Stimulated activated naive B cell treated with anti-CD40 and anti-IgM and Interleukin-4, amounts not matched to agents 10 μg/mL and 1 μg/mL and 100 μg/mL, for 72 hours (primary cell): ENCODE results near the gene RUNX1.
"Not testable (repeated sequence)": the region's sequence is repeated elsewhere in the genome, so short reads cannot be mapped to it uniquely, and the experiment has no call there.

Experiments used
- ATAC-seq, 2 donors: fragments of 150-1000 bp; cut with Tn5 transposase; replicated peaks; 2 replicates each; pipeline ENCODE4 v1.10.0; 2021; ENCODE audit warnings: moderate library complexity in 1 of 2
- DNase-seq: peaks from one replicate; pipeline ENCODE4 v3.0.0; 2021
- H3K27ac Mint-ChIP-seq: one replicate; pipeline ENCODE4 v1.8.0; 2022; ENCODE audit warnings: mild to moderate bottlenecking, mixed read lengths
- H3K27me3 Mint-ChIP-seq, 2 donors: one replicate each; pipeline ENCODE4 v1.8.0; 2022; ENCODE audit warnings: mixed read lengths in 2 of 2
- H3K36me3 Mint-ChIP-seq, 2 donors: one replicate each; pipeline ENCODE4 v1.8.0; 2022; ENCODE audit warnings: mixed read lengths in 2 of 2, mild to moderate bottlenecking in 1 of 2
- H3K4me1 Mint-ChIP-seq, 2 donors: one replicate each; pipeline ENCODE4 v1.8.0; 2022; ENCODE audit warnings: mixed read lengths in 2 of 2, mild to moderate bottlenecking in 1 of 2
- H3K4me3 Mint-ChIP-seq, 2 donors: one replicate each; pipeline ENCODE4 v1.8.0; 2022; ENCODE audit warnings: mild to moderate bottlenecking in 2 of 2, mixed read lengths in 2 of 2, moderate library complexity in 1 of 2
- H3K9me3 Mint-ChIP-seq, 2 donors: one replicate each; pipeline ENCODE4 v1.8.0; 2022; ENCODE audit warnings: mixed read lengths in 2 of 2, mild to moderate bottlenecking in 1 of 2

RUNX1 gene

DNA sequence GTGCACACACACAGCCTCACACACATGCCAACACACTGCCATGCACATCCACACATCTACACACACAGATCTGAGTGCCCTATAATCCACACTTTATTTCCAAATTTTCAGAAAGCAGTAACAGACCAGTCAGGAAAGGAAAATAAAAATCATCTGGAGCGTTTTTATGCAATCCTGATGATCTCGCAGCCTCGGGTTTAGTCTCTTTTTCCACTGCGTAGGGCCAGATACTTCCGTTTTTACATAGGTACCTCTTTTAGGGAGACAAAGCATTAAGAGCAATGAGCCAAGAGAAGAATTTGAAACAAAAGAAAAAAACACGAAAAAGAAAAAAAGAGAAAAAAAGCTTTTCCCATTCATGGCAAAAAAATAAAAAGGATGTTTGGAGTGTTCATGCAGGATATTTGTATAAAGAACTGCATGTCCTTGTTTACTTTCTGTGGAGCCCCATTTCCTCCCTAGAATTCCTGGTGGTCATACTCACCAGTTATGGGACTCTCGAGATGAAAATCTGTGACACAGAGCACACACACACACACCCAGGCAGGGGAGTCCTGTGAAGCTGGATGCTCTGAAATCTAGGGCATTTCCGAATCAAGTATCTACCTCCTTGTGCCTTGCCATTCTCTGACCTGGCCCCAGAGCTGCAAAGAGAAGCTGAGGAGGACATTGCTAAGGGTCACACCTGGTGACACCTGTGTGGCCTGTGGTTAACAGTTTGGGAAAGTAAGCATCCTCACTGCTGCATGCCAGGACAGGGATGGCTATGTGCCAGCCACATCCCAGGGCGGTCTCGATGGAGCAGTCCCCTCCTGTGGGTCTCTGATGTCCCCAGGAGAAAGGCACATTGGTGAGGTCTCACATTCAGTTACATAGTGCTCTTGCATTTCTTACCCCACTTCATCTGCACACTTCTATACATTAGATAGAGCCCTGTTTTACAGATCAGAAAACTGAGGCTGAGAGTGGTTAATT is 83.6 kb downstream of the RUNX1 start:
- Mint-ChIP-seq H3K27me3 (no peaks in the 10 kb centered on the region), H3K4me3 (peak overlapping the region; percentile 27 to 57), H3K27ac (peak overlapping the region; percentile 66), H3K4me1 (peaks cover 57 to 79% of the 10 kb centered on the region in 2 donors), H3K36me3 (peaks cover 54 to 74% of the 10 kb centered on the region in 2 donors), H3K9me3 (peaks cover 0 to 3% of the 10 kb centered on the region in 2 donors)
- ATAC-seq, result no peak
- no peak for DNase-seq

DNA sequence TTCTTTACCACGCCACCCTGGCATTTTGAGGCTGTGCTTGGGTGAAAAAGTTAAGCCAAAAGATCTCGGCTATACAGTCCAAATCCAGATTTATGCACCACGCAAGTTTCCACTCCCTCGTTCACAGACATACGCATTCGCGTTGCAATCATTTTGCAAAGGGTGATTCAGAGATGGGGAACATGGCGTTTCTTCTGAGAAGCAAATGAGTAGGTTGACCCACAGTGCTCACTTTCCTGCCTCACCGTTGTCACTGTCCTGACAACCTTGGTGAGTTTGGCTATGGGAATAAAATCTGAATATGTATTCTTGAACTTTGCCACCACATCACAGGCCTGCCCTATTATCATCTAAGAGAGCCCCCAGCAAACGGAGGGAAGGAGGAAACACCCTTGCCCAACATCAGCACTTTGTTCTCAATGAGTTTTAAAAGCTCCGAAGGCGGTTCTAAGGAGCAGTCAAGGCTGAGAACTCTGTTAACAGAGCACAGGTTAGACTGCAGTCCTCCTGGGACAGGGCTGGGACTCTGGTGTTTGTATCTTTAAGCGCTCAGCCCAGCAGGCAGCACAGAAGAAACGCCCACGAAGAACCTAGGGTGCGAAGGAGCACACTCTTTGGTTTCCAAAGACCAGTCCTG is 86.4 kb downstream of the RUNX1 start:
- H3K27me3 Mint-ChIP-seq, result no peaks in the 10 kb centered on the region
- H3K27ac Mint-ChIP-seq, result peak overlapping the region; percentile 31
- no peak for ATAC-seq
- no peak overlapping the region for H3K4me3 Mint-ChIP-seq
- no peak for DNase-seq
- peaks cover 3 to 7% of the 10 kb centered on the region in 2 donors for H3K9me3 Mint-ChIP-seq
- H3K4me1 Mint-ChIP-seq, result peaks cover 42 to 70% of the 10 kb centered on the region in 2 donors
- H3K36me3 Mint-ChIP-seq, result peaks cover 46 to 71% of the 10 kb centered on the region in 2 donors

DNA sequence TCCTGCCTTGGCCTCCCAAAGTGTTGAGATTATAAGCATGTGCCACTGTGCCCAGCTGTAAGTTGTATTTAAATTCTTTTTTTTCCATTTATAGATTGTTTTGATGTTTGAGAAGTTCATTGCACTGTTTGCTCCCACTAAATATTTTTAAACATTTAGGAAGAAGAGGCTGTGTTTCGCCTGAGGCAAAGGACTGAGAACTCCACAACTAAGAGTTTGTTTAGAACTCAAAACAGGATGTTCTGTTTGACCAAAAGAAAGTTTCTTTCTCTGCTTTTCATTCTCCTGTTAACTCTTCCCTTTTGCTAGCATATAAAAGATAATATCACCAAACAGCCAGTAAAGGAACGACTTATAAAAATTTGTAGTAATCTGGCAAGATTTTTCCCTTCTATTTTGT is 87.0 kb downstream of the RUNX1 start:
- H3K4me3 Mint-ChIP-seq, result no peak overlapping the region
- ATAC-seq (no peak), DNase-seq (no peak)
- H3K36me3 Mint-ChIP-seq, result peaks cover 43 to 67% of the 10 kb centered on the region in 2 donors
- peaks cover 37 to 67% of the 10 kb centered on the region in 2 donors for H3K4me1 Mint-ChIP-seq
- H3K27ac Mint-ChIP-seq, result no peak overlapping the region
- peaks cover 2 to 7% of the 10 kb centered on the region in 2 donors for H3K9me3 Mint-ChIP-seq
- H3K27me3 Mint-ChIP-seq, result no peaks in the 10 kb centered on the region

DNA sequence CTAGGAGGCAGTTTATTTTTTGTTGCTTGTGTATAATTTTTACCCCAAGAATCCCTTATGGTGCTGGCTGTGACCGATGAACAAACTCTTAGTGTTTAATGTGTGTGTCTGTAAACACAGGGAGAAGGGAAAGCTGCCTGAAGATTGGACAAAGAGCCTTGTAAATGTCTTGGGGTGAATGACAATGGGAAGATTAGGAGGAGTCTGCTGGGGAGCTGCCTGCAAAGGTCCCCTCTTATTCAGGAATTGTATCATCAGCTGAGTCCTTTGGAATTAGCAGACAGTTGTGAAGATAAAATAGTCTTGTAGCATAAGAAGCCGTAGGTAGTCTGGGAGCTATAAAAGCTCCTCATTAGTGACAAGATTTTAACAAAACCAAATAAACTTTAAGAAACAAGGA is 88.4 kb downstream of the RUNX1 start:
- Mint-ChIP-seq H3K4me3 (no peak overlapping the region), H3K27ac (peak overlapping the region; percentile 53)

DNA sequence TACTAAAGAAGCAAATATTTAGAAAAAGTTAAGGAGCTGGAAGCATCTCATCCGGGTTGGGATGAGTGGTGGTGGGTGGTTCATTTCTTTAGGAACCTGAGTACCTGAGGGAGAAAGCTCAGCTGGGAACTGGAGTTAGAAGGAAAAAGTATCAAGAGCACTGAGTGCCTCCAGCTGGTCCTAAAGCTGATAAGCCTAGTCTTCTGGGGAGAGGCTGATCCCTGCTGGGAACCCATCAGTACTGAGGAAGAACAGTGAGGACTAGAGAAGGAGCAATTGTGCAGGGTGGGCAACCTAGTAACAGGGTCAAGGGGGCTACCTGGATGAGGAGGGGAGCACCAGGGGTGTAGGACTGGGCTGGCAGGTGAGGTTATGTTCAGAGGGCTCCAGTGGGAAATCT is 89.5 kb downstream of the RUNX1 start:
- H3K36me3 Mint-ChIP-seq, result peaks cover 44 to 68% of the 10 kb centered on the region in 2 donors
- peaks cover 5 to 7% of the 10 kb centered on the region in 2 donors for H3K9me3 Mint-ChIP-seq
- peak overlapping the region; percentile 72 for H3K27ac Mint-ChIP-seq
- ATAC-seq, result no peak
- no peak overlapping the region for H3K4me3 Mint-ChIP-seq
- H3K27me3 Mint-ChIP-seq, result no peaks in the 10 kb centered on the region
- no peak for DNase-seq
- H3K4me1 Mint-ChIP-seq, result peaks cover 32 to 66% of the 10 kb centered on the region in 2 donors

More for the DNA sequence above, 88.4 kb downstream of the RUNX1 start:
- Mint-ChIP-seq H3K27me3 (no peaks in the 10 kb centered on the region), H3K36me3 (peaks cover 48 to 71% of the 10 kb centered on the region in 2 donors), H3K4me1 (peaks cover 40 to 70% of the 10 kb centered on the region in 2 donors), H3K9me3 (peaks cover 5 to 7% of the 10 kb centered on the region in 2 donors)
- no peak for ATAC-seq
- no peak for DNase-seq

DNA sequence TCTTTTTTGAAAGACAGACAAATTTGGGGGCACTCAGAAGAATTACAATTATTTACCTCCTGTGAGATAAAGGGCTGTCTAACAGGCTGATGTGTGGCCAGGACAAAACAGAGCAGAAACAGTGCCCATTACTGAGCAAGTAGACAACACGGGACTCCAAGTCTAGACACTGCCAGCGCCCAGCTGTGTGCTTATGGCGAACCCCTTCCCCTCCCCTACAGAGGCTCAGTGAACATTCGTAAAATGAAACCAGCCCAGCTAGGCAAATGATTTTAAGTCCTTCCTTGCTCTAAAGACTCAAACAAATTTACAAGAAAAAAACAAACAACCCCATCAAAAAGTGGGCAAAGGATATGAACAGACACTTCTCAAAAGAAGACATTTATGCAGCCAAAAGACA is 91.1 kb downstream of the RUNX1 start:
- DNase-seq (no peak), ATAC-seq (no peak)
- no peak overlapping the region for H3K27ac Mint-ChIP-seq
- H3K9me3 Mint-ChIP-seq, result peaks cover 5 to 7% of the 10 kb centered on the region in 2 donors
- no peak overlapping the region for H3K4me3 Mint-ChIP-seq
- H3K27me3 Mint-ChIP-seq, result no peaks in the 10 kb centered on the region
- peaks cover 26 to 67% of the 10 kb centered on the region in 2 donors for H3K4me1 Mint-ChIP-seq
- peaks cover 41 to 69% of the 10 kb centered on the region in 2 donors for H3K36me3 Mint-ChIP-seq

DNA sequence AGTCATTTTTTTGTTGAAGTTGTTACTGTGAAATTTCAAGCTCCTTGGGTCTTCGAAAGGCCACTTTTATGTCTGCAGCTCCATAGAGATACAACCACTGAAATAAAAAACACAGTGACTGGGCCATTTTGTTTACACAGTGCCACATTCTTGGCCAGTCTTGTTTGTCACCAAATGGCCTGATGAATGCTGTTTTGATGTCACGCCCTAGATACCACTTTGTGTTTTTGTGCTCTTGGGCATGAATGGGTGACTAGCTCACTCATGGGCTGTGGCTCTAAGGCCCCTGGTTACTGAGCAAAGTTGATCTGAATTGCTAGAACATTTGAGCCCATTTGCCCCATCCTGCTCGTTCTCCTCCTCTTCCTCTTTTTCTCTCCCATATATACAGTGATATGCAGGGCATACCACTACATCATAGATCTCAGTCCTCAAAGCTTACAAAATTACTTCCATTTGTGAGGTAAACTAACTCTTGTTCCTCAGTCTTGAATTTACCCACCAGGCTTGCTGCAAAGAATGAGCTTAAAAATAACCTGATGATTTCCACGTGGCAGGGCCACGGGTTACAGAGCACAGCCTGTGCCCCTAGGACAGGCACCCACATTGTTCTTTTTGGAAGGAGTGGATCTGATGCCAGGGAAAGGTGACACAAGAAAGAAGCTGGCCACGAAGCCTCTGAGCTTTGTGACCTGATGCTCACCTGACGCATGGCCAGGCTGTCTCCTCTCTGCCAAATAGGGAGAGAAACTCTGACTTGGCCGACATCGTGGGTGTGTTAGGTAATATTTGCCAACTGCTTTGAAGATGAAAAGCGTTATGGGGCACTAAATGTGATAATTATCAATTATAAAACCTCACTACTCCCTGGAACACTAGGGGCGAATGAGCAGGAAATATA is 92.4 kb downstream of the RUNX1 start:
- ATAC-seq, result no peak
- no peak for DNase-seq
- Mint-ChIP-seq H3K9me3 (peaks cover 5 to 7% of the 10 kb centered on the region in 2 donors), H3K27ac (no peak overlapping the region), H3K4me3 (no peak overlapping the region), H3K27me3 (no peaks in the 10 kb centered on the region), H3K4me1 (peaks cover 28 to 70% of the 10 kb centered on the region in 2 donors), H3K36me3 (peaks cover 42 to 69% of the 10 kb centered on the region in 2 donors)

DNA sequence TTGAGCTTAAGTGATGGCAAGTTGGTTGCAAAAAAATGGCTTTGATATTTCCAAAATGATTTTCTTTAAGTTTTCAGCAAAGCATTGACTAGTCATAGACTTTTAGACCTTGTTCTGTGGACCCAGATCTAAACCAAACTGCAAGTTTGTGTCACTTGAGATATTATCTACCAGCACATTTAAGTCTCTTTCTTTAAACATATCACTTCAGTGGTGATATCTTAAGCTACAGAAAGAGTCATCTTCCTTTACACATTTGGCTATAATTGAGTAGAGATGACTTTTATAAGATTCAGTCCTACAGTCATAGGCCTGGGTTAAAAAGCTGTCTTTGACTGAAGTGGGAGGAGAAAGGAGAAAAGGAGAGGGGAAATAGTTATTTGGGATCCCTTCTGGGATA is 95.2 kb downstream of the RUNX1 start:
- Mint-ChIP-seq H3K27ac (peak overlapping the region; percentile 65), H3K4me1 (peaks cover 15 to 56% of the 10 kb centered on the region in 2 donors), H3K4me3 (no peak overlapping the region), H3K27me3 (no peaks in the 10 kb centered on the region), H3K9me3 (peaks cover 0 to 3% of the 10 kb centered on the region in 2 donors), H3K36me3 (peaks cover 26 to 51% of the 10 kb centered on the region in 2 donors)
- DNase-seq (no peak), ATAC-seq (no peak)

DNA sequence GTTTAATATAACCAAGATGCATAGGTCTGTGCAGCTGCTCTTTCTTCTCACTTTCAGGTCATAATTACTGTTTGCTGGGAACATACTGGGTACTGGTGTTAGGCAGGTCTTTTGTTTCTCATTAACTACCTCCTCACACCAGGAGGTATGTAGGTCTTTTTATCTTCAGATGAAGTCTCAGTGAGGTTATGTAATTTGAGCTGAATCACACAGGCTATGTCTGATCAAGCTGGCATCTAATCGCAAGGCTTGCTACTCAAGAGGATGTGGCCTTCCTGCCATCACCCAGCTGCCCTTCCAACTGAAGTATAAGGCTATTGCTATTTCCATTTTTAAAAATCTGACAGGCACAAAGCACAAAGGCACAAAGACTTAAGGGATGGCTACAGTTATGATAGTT is 96.4 kb downstream of the RUNX1 start:
- ATAC-seq, result no peak
- H3K27me3 Mint-ChIP-seq, result no peaks in the 10 kb centered on the region
- H3K9me3 Mint-ChIP-seq, result peaks cover 0 to 3% of the 10 kb centered on the region in 2 donors
- no peak for DNase-seq
- peaks cover 14 to 61% of the 10 kb centered on the region in 2 donors for H3K4me1 Mint-ChIP-seq
- H3K36me3 Mint-ChIP-seq, result peaks cover 24 to 46% of the 10 kb centered on the region in 2 donors
- no peak overlapping the region for H3K4me3 Mint-ChIP-seq
- no peak overlapping the region for H3K27ac Mint-ChIP-seq

DNA sequence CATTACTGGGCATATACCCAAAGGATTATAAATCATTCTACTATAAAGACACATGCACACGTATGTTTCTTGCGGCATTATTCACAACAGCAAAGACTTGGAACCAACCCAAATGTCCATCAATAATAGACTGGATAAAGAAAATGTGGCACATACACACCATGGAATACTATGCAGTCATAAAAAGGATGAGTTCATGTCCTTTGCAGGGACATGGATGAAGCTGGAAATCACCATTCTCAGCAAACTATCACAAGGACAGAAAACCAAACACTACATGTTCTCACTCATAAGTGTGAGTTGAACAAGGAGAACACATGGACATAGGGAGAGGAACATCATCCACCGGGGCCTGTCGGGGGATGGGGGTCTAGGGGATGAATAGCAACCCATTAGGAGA is 97.2 kb downstream of the RUNX1 start:
- ATAC-seq, H3K4me3 Mint-ChIP-seq, H3K9me3 Mint-ChIP-seq, DNase-seq, H3K27ac Mint-ChIP-seq, H3K27me3 Mint-ChIP-seq: not testable (repeated sequence)
- peaks cover 16 to 63% of the 10 kb centered on the region in 2 donors for H3K4me1 Mint-ChIP-seq
- peaks cover 22 to 45% of the 10 kb centered on the region in 2 donors for H3K36me3 Mint-ChIP-seq

DNA sequence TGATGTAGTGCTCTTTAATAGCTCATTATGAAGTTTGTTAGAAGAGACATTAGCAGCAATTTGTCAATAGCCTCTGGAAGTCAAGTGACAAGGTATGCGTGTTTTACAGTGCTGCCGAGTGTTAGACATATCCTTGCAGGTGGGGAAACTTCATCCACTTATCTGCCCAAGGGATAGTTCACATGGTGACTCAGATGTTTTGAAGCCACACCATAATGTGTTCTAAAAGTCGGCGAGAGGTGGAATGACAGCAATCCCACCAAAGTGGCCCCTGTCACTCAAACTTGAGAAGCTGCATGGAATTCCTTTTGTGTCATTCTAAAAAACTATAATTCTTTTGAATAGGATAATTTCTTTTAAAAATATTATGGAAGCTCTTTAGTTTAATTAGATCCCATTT is 98.1 kb downstream of the RUNX1 start:
- Mint-ChIP-seq H3K4me3 (no peak overlapping the region), H3K4me1 (peaks cover 20 to 64% of the 10 kb centered on the region in 2 donors), H3K27ac (no peak overlapping the region), H3K27me3 (no peaks in the 10 kb centered on the region), H3K9me3 (peaks cover 0 to 3% of the 10 kb centered on the region in 2 donors), H3K36me3 (peaks cover 20 to 42% of the 10 kb centered on the region in 2 donors)
- DNase-seq (no peak), ATAC-seq (no peak)

DNA sequence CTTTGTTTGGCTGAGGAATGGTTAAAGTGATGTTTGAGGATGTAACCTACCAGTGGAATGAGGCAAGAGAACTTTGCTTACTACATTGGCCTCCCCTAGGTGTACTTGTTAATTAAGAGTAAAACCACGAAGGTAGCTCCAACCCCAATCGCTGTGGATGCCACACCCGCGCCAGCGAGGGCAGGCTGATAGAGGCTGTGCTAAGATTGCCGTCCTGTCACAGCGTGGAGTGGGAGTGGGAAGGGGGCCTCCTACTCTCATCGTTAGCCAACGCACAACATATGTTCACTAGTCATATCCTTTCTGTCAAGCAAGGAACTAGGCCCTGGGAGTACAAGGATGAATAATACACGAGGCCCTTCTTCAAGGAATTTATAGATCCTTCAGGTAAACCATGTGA is 99.6 kb downstream of the RUNX1 start:
- Mint-ChIP-seq H3K27me3 (no peaks in the 10 kb centered on the region), H3K9me3 (peaks cover 0 to 5% of the 10 kb centered on the region in 2 donors), H3K4me3 (no peak overlapping the region), H3K4me1 (peaks cover 26 to 66% of the 10 kb centered on the region in 2 donors), H3K27ac (no peak overlapping the region), H3K36me3 (peaks cover 20 to 38% of the 10 kb centered on the region in 2 donors)
- no peak for DNase-seq
- ATAC-seq, result no peak

DNA sequence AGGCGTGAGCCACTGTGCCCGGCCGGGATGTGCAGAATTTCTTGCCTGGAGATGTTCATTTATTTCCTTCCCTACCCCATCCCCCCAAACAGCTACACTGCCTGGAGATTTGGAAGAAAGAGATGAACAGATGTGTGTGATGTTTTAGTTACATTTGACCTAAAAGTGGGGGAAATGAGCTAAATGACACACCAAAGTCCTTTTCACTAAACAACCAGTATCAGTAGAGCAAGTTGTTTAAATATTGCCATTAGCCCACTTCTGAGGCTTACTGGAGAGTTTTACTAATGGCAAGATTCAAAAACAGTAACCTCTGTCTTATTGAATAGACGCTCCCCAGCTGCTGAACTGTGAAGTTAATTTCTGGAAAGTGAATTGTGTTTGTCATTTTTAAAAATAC is 100.1 kb downstream of the RUNX1 start:
- ATAC-seq, result no peak
- Mint-ChIP-seq H3K27ac (peak overlapping the region; percentile 3), H3K36me3 (peaks cover 18 to 34% of the 10 kb centered on the region in 2 donors), H3K9me3 (peaks cover 0 to 5% of the 10 kb centered on the region in 2 donors), H3K27me3 (no peaks in the 10 kb centered on the region), H3K4me1 (peaks cover 27 to 66% of the 10 kb centered on the region in 2 donors), H3K4me3 (no peak overlapping the region)
- no peak for DNase-seq

DNA sequence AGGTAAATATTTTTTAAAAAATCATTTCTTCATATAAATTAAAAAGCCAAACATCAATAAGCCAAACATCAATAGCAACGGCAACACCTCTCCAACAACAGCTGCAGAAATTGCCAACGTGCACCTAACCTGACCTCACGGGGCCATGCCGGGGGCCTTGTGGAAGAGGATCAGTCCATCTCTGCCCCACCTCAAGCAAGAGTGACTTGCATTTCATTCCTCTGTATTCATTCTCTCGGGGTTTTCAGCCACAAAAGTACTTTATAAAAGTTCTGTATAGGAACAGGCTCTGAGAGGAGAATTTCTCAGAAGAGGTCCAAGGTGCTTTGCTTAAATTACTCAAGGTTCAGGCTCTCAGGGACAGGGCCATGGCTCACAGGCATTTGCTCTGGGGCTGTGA is 100.9 kb downstream of the RUNX1 start:
- Mint-ChIP-seq H3K27me3 (no peaks in the 10 kb centered on the region), H3K4me1 (peaks cover 28 to 66% of the 10 kb centered on the region in 2 donors), H3K4me3 (no peak overlapping the region), H3K9me3 (peaks cover 0 to 5% of the 10 kb centered on the region in 2 donors), H3K36me3 (peaks cover 18 to 26% of the 10 kb centered on the region in 2 donors), H3K27ac (no peak overlapping the region)
- DNase-seq, result no peak
- no peak for ATAC-seq
